Measurements from ENCODE around the gene CACNA1B. TPM values are rescaled to one million over a fixed set of nuclear protein-coding genes. Genes with fewer than 3 reads are reported as not detected.

CACNA1B gene
- total and polyA plus RNA-seq, 2 of the 13 experiments (the other 11 are each of a cell fraction or from before 2014, with no cell fraction given), result under 0.01 to 0.04 TPM

DNA sequence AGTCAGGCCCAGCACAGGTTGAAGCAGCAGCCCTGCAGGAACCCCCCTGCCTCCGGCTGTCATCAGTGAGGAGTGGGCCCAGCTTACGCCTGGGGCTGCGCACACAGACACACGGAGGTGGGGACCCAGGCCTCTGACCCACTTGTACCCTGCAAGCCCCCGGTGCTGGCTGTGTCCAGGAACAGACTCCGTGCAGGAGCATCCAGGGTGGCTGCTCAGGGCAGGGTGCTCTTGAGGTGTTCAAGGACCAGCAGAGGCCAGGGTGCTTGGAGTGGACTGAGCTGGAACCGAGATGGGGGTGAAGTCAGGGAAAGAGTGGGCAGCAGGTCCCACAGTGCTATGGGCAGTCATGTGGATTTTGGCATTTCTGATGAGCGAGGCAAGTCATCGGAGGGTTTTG lies 199.5 kb downstream of the CACNA1B start:
- Histone ChIP-seq H4K20me1 (ENCODE audit: insufficient read depth, low read length) (no peaks in the 10 kb centered on the region), H2AFZ (ENCODE audit: low read length) (no peak overlapping the region), H3K27ac (ENCODE audit: extremely low read length, insufficient read depth, low read length) (no peak overlapping the region), H3K4me1 (ENCODE audit: insufficient read depth, low read length) (no peaks in the 10 kb centered on the region), H3K36me3 (replicated peaks in 1 of 2; ENCODE audit: control insufficient read depth in 1 of 2, insufficient read depth in 2 of 2, low read length in 2 of 2) (no peaks in the 10 kb centered on the region), H3K9ac (ENCODE audit: insufficient read depth, low read depth, low read length) (no peak overlapping the region), H3K27me3 (ENCODE audit: control insufficient read depth in 1 of 2, insufficient read depth in 2 of 2, low read length in 2 of 2) (peaks cover 6 to 74% of the 10 kb centered on the region in 2 experiments; a peak in 3 of 5 replicates), H3K4me2 (ENCODE audit: low read depth, low read length) (no peak overlapping the region), H3K4me3 (replicated peaks in 1 of 3; ENCODE audit: insufficient read depth in 1 of 3, low read depth in 2 of 3, low read length in 3 of 3) (no peak overlapping the region), H3K9me3 (ENCODE audit: low read length) (no peaks in the 10 kb centered on the region), H3K79me2 (ENCODE audit: insufficient read depth, low read length) (no peaks in the 10 kb centered on the region)
- TF ChIP-seq ZNF616 (CRISPR knock-in tag; IDR thresholded peaks at IDR 0.05; ENCODE audit: low read depth) (no peak), POGZ (CRISPR knock-in tag; IDR thresholded peaks at IDR 0.05) (no peak), HDAC2 (CRISPR knock-in tag; IDR thresholded peaks at IDR 0.05) (no peak), SIX4 (CRISPR knock-in tag; IDR thresholded peaks at IDR 0.05) (no peak)
- TF ChIP-seq, protein P1, sequence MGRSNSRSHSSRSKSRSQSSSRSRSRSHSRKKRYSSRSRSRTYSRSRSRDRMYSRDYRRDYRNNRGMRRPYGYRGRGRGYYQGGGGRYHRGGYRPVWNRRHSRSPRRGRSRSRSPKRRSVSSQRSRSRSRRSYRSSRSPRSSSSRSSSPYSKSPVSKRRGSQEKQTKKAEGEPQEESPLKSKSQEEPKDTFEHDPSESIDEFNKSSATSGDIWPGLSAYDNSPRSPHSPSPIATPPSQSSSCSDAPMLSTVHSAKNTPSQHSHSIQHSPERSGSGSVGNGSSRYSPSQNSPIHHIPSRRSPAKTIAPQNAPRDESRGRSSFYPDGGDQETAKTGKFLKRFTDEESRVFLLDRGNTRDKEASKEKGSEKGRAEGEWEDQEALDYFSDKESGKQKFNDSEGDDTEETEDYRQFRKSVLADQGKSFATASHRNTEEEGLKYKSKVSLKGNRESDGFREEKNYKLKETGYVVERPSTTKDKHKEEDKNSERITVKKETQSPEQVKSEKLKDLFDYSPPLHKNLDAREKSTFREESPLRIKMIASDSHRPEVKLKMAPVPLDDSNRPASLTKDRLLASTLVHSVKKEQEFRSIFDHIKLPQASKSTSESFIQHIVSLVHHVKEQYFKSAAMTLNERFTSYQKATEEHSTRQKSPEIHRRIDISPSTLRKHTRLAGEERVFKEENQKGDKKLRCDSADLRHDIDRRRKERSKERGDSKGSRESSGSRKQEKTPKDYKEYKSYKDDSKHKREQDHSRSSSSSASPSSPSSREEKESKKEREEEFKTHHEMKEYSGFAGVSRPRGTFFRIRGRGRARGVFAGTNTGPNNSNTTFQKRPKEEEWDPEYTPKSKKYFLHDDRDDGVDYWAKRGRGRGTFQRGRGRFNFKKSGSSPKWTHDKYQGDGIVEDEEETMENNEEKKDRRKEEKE (IDR thresholded peaks at IDR 0.05), result no peak
- TF ChIP-seq, protein P2, sequence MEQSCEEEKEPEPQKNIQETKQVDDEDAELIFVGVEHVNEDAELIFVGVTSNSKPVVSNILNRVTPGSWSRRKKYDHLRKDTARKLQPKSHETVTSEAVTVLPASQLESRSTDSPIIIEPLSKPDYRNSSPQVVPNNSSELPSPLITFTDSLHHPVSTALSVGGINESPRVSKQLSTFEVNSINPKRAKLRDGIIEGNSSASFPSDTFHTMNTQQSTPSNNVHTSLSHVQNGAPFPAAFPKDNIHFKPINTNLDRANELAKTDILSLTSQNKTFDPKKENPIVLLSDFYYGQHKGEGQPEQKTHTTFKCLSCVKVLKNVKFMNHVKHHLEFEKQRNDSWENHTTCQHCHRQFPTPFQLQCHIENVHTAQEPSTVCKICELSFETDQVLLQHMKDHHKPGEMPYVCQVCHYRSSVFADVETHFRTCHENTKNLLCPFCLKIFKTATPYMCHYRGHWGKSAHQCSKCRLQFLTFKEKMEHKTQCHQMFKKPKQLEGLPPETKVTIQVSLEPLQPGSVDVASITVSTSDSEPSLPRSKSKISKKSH (CRISPR knock-in tag; IDR thresholded peaks at IDR 0.05; ENCODE audit: borderline replicate concordance), result no peak
- CTCF ChIA-PET (ENCODE audit: low intra/inter-chr PET ratio, low total read pairs), result no interaction called here
- no peak for ATAC-seq
- 33% methylated on average over 9 of the region's 9 CpGs for WGBS (ENCODE audit: low lambda C conversion rate)
- DNase-seq (ENCODE audit: low spot score), result no peak
- no TSS peak for BruUV-seq (replicated peaks)
- no peak for FAIRE-seq
- in situ Hi-C loops (cut with HindIII; ENCODE audit: extremely low pct_ligation_motif_present, low pct_unique_long_range_greater_than_20kb) (no loop called here), intact Hi-C loops (cut with micrococcal nuclease; ENCODE audit: unreplicated experiment) (no loop called here)
- POLR2A ChIA-PET, result no interaction called here

Measured in HepG2 (cell line).